Measurements from ENCODE around the gene HDDC3. TPM values are rescaled to one million over a fixed set of nuclear protein-coding genes. Genes with fewer than 3 reads are reported as not detected.

HDDC3 gene
- total and polyA plus RNA-seq, 2 experiments from 2014 or later = 9.7 to 11.1 TPM

- H3K27me3 ChIP-seq (replicated peaks; ENCODE audit: insufficient read depth) = no peaks in the 10 kb centered on the region
- no peaks in the 10 kb centered on the region for H3K36me3 ChIP-seq (ENCODE audit: low read depth)
- H3K27ac ChIP-seq = no peak overlapping the region
- H3K9me2 ChIP-seq (ENCODE audit: insufficient read depth) = no peaks in the 10 kb centered on the region
- peaks cover 4% of the 10 kb centered on the region; the same call in 1 of the 2 replicates for H3K4me1 ChIP-seq (ENCODE audit: insufficient read depth)
- no peak overlapping the region for H3K4me3 ChIP-seq
- H3K9me3 ChIP-seq (ENCODE audit: low read depth) = no peaks in the 10 kb centered on the region
- no peak for TF ChIP-seq EZH2phosphoT487 (IDR thresholded peaks at IDR 0.05; ENCODE audit: insufficient read depth, low read depth)
- TF ChIP-seq EZH2 (IDR thresholded peaks at IDR 0.05; ENCODE audit: insufficient read depth, poor library complexity, severe bottlenecking) = no peak
- no peaks in the 10 kb centered on the region for H3K79me2 ChIP-seq (ENCODE audit: insufficient read depth)
- H3K9ac ChIP-seq = no peak overlapping the region
- no peak overlapping the region for H3K4me2 ChIP-seq (ENCODE audit: unreplicated experiment)
- H2AFZ ChIP-seq = peak overlapping the region; percentile 91; the same call in 1 of the 2 replicates
- 11 to 13% methylated on average over 5 of the region's 5 CpGs for WGBS, 2 experiments (ENCODE audit: low coverage in 1 of 2, low lambda C conversion rate in 2 of 2, missing lambda C conversion rate in 2 of 2)
- peaks cover 6% of the 10 kb centered on the region; the same call in 1 of the 2 replicates for H3F3A ChIP-seq (ENCODE audit: insufficient read depth)
- in situ Hi-C loops (cut with MboI) = loop anchor here (10.0 to 25.0 kb wide), 2 partner anchors 231 to 574 kb away; no protein-coding TSS in a partner anchor
- no peak for DNase-seq
- no peaks in the 10 kb centered on the region for H4K20me1 ChIP-seq (ENCODE audit: insufficient read depth)
Observed at GRCh38 chr15:90886291-90886614, 46.1 kb downstream of the HDDC3 start.

GRCh38 chr15:90885432-90886290 is 46.7 kb downstream of the HDDC3 start:
- no peak overlapping the region for H3K4me2 ChIP-seq (ENCODE audit: unreplicated experiment)
- peak overlapping the region; percentile 91 for H2AFZ ChIP-seq
- no peaks in the 10 kb centered on the region for H3K27me3 ChIP-seq (replicated peaks; ENCODE audit: insufficient read depth)
- TF ChIP-seq EZH2 (IDR thresholded peaks at IDR 0.05; ENCODE audit: insufficient read depth, poor library complexity, severe bottlenecking) (no peak), EZH2phosphoT487 (IDR thresholded peaks at IDR 0.05; ENCODE audit: insufficient read depth, low read depth) (no peak)
- H3K36me3 ChIP-seq (ENCODE audit: low read depth) = no peaks in the 10 kb centered on the region
- no peaks in the 10 kb centered on the region for H3K9me3 ChIP-seq (ENCODE audit: low read depth)
- H3K9me2 ChIP-seq (ENCODE audit: insufficient read depth) = no peaks in the 10 kb centered on the region
- no peak overlapping the region for H3K27ac ChIP-seq
- peaks cover 6% of the 10 kb centered on the region; the same call in 1 of the 2 replicates for H3F3A ChIP-seq (ENCODE audit: insufficient read depth)
- no peaks in the 10 kb centered on the region for H4K20me1 ChIP-seq (ENCODE audit: insufficient read depth)
- no peak overlapping the region for H3K4me3 ChIP-seq
- no peak overlapping the region; the same call in 1 of the 2 replicates for H3K9ac ChIP-seq
- H3K4me1 ChIP-seq (ENCODE audit: insufficient read depth) = peaks cover 4% of the 10 kb centered on the region; the same call in 1 of the 2 replicates
- DNase-seq = peak; percentile 68
- in situ Hi-C loops (cut with MboI) = loop anchor here (10.0 to 25.0 kb wide), 2 partner anchors 231 to 573 kb away; no protein-coding TSS in a partner anchor
- 42 to 45% methylated on average over 23 of the region's 23 CpGs for WGBS, 2 experiments (ENCODE audit: low coverage in 1 of 2, low lambda C conversion rate in 2 of 2, missing lambda C conversion rate in 2 of 2)
- no peaks in the 10 kb centered on the region for H3K79me2 ChIP-seq (ENCODE audit: insufficient read depth)

- Histone ChIP-seq H3K4me1 (ENCODE audit: insufficient read depth) (peaks cover 4% of the 10 kb centered on the region; the same call in 1 of the 2 replicates), H3F3A (ENCODE audit: insufficient read depth) (peaks cover 6% of the 10 kb centered on the region; the same call in 1 of the 2 replicates), H3K27ac (no peak overlapping the region), H3K36me3 (ENCODE audit: low read depth) (no peaks in the 10 kb centered on the region), H3K79me2 (ENCODE audit: insufficient read depth) (no peaks in the 10 kb centered on the region), H4K20me1 (ENCODE audit: insufficient read depth) (no peaks in the 10 kb centered on the region), H3K27me3 (replicated peaks; ENCODE audit: insufficient read depth) (no peaks in the 10 kb centered on the region), H3K4me3 (peak overlapping the region; percentile 65), H3K4me2 (ENCODE audit: unreplicated experiment) (peak overlapping the region; percentile 69), H2AFZ (peak overlapping the region; percentile 91), H3K9ac (peak overlapping the region; percentile 85), H3K9me3 (ENCODE audit: low read depth) (no peaks in the 10 kb centered on the region), H3K9me2 (ENCODE audit: insufficient read depth) (no peaks in the 10 kb centered on the region)
- TF ChIP-seq EZH2phosphoT487 (IDR thresholded peaks at IDR 0.05; ENCODE audit: insufficient read depth, low read depth) (no peak), EZH2 (IDR thresholded peaks at IDR 0.05; ENCODE audit: insufficient read depth, poor library complexity, severe bottlenecking) (no peak)
- in situ Hi-C loops (cut with MboI) = loop anchor here (10.0 to 25.0 kb wide), 2 partner anchors 230 to 573 kb away; no protein-coding TSS in a partner anchor
- WGBS, 2 experiments (ENCODE audit: low coverage in 1 of 2, low lambda C conversion rate in 2 of 2, missing lambda C conversion rate in 2 of 2) = 47 to 59% methylated on average over 10 to 15 of the region's 16 CpGs
- no peak for DNase-seq
Observed at GRCh38 chr15:90884719-90885431, 47.5 kb downstream of the HDDC3 start.
